Lower leg skin (tissue), 4 donors: Measurements from ENCODE around the gene MYBPC1. TPM values are rescaled to one million over a fixed set of nuclear protein-coding genes. Genes with fewer than 3 reads are reported as not detected.

Source experiments
- DNase-seq, 2 donors: peaks; one replicate each; pipeline ENCODE4 v3.0.0-alpha.2; 2019; ENCODE audit warnings: low spot score in 2 of 2
- H3K4me3 ChIP-seq: fragments of 200-600 bp; sonication (generic); 2 replicates; pipeline ENCODE4 v1.5.1; 2017; ENCODE audit warnings: mild to moderate bottlenecking, low read depth; ENCODE audit not compliant: poor library complexity, severe bottlenecking
- POLR2A ChIP-seq, 2 donors: fragments of 450-650 bp; IDR thresholded peaks; one replicate each; pipeline ENCODE4 v1.6.1; 2016 to 2017; ENCODE audit warnings: antibody characterized with exemption in 2 of 2, mild to moderate bottlenecking in 1 of 2, moderate library complexity in 1 of 2
- WGBS, 2 donors: methylation state at CpG; one replicate each; pipeline ENCODE4 v1.1.5; 2018; 5-methylcytosine and 5-hydroxymethylcytosine counted together
- intact Hi-C: fragments of 100-400 bp; cut with DNase I; formaldehyde crosslinking; loops from one replicate; pipeline ENCODE4 v1.15.0; 2023; ENCODE audit warnings: low total_unique reads
- total RNA-seq, 4 donors: library from RNA; depleted of rRNA; stranded (reverse); fragments of >200 nt; gene quantifications; one replicate each; pipeline ENCODE4 v1.1.0, GENCODE V29; 2016
- TF ChIP-seq, protein P1 (sequence below), 3 donors: fragments of 450-650 bp; IDR thresholded peaks; one replicate each; pipeline ENCODE4 v1.5.1; 2016; ENCODE audit warnings: antibody characterized with exemption in 3 of 3, mild to moderate bottlenecking in 3 of 3, moderate library complexity in 2 of 3

The MYBPC1 gene
- total RNA-seq, 4 donors from 2014 or later: 2.0 to 6.8 (median 5.4) TPM

DNA sequence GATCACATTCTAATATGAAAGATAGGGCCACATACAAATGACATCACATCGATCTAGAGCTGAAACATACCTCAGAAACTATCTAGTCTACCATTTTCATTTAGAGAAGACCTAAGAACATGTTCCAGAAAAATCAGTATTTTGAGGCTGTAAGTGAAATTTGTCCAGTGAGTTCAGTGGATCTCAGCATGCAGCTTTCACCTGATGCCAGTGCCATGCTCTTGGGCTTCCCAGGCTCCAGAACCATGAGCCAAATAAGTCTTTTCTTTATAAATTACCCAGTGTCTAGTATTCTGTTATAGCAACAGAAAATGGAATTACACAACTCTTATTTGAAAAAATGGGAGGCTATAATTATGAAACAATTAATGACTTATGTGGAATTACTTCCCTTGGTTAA lies 111.6 kb downstream of the MYBPC1 start:
- 91 to 100% methylated on average over 1 of the region's 1 CpG for WGBS, 2 donors
- no peak overlapping the region for H3K4me3 ChIP-seq
- no peak for DNase-seq
- intact Hi-C loops: no loop called here
- TF ChIP-seq, protein P1, sequence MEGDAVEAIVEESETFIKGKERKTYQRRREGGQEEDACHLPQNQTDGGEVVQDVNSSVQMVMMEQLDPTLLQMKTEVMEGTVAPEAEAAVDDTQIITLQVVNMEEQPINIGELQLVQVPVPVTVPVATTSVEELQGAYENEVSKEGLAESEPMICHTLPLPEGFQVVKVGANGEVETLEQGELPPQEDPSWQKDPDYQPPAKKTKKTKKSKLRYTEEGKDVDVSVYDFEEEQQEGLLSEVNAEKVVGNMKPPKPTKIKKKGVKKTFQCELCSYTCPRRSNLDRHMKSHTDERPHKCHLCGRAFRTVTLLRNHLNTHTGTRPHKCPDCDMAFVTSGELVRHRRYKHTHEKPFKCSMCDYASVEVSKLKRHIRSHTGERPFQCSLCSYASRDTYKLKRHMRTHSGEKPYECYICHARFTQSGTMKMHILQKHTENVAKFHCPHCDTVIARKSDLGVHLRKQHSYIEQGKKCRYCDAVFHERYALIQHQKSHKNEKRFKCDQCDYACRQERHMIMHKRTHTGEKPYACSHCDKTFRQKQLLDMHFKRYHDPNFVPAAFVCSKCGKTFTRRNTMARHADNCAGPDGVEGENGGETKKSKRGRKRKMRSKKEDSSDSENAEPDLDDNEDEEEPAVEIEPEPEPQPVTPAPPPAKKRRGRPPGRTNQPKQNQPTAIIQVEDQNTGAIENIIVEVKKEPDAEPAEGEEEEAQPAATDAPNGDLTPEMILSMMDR (IDR thresholded peaks at IDR 0.05): no peak
- no peak for TF ChIP-seq POLR2A (IDR thresholded peaks at IDR 0.05)

DNA sequence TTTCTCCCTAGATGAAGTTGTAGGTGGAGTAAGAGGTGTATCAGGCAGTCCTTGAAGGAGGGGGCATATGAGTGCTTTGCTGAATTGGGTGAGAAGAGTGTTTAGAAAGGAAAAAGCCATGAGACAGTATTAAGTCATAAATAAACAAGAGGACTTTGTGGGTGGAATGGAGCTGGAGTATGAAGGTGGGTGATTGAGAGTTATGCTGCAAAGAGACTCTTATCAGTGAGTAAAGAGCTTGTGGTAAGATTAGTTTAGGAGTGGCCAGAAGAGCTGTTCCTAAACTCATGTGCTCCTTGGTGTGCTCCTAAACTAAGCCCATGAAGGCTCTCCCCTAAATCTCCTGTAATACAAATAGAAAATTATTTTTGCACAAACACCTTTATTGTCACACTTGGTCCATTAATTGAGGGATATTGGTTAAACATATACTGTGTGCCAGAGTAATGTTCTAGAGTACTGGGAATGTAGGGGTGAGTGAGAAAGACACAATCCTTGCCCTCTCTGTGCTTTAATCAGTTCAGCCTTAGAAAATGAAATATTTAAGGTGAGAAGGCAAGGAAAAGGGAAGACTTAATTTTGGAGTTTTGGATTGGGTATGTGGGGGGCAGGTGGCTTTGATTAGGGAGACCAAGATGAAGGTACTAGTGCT lies 112.5 kb downstream of the MYBPC1 start:
- no peak for DNase-seq
- no peak for TF ChIP-seq POLR2A (IDR thresholded peaks at IDR 0.05)
- TF ChIP-seq, protein P1 (IDR thresholded peaks at IDR 0.05): no peak
- intact Hi-C loops: no loop called here
- no peak overlapping the region for H3K4me3 ChIP-seq

DNA sequence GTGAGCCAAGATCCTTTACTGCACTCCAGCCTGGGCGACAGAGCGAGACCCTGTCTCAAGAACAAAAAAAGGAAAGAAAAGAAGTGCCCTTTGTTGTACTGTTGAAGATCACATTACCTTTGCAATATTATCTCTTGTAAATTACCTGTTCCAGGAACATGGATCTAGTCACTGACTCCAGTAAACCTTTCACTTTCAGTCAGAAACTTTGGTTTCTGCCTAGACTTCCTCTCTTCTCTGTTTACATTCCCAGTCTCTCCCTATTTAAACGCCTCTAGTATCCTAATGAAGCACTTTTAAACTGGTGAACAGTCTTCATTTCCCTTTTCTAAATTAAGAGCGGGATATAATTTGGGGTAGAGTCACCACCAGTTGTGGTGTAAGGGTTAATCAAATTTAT lies 115.5 kb downstream of the MYBPC1 start:
- no peak overlapping the region for H3K4me3 ChIP-seq
- intact Hi-C loops: no loop called here
- WGBS, 2 donors: 90 to 93% methylated on average over 4 of the region's 4 CpGs
- DNase-seq: no peak
- no peak for TF ChIP-seq POLR2A (IDR thresholded peaks at IDR 0.05)
- TF ChIP-seq, protein P1 (IDR thresholded peaks at IDR 0.05): no peak

DNA sequence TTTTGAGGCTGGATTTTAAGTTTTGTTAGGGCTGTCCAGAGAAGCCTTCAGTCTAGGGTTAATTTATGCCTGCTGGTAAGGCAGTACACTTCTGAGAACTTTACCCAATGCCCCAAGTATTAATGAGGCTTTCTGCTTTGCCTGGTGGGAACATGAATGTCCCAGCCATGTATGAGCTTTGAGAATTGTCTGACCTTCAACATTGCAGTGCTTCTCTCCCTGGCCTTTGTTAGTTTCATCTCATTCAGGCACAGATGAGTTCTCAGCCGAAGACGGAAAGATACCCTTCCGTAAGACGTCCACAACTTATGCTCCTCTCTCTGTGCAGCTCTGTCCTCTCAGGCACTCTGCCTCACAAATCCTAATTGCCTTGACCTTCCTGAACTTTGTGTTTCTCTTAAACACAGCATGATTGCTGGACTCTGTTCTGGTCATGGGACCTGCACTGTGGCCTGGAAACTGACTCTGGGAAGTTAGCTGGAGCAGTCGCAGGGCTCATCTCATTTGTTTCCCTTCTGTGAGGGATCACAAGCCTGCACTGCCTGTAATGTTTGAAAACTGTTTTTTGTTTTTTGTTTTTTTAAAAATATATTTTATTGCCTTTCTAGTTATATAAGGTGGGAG lies 118.4 kb downstream of the MYBPC1 start:
- DNase-seq: peak in 1 of 2 donors; percentile 67
- intact Hi-C loops: no loop called here
- WGBS, 2 donors: 45 to 46% methylated on average over 5 of the region's 5 CpGs
- no peak for TF ChIP-seq POLR2A (IDR thresholded peaks at IDR 0.05)
- TF ChIP-seq, protein P1 (IDR thresholded peaks at IDR 0.05): no peak
- no peak overlapping the region for H3K4me3 ChIP-seq

DNA sequence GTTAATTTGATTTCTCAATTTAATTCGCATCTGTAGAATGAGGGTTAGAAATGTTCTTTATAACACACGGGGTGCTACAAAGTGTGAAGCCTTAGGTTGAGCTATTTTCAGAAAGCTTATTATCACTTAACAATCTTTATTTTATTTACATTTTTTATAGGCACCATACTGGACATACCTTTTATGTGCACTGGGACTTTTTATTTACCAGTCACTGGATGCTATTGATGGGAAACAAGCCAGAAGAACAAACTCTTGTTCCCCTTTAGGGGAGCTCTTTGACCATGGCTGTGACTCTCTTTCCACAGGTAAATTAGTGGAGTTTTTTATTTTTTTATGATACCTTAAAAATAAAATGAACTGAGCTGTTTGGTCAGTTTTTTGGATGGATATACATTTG lies 119.2 kb downstream of the MYBPC1 start:
- 85 to 87% methylated on average over 2 of the region's 2 CpGs for WGBS, 2 donors
- no peak for DNase-seq
- intact Hi-C loops: no loop called here
- TF ChIP-seq, protein P1 (IDR thresholded peaks at IDR 0.05): no peak
- TF ChIP-seq POLR2A (IDR thresholded peaks at IDR 0.05): no peak
- H3K4me3 ChIP-seq: no peak overlapping the region
